Skeletal muscle satellite cell (primary cell): Measurements from ENCODE around the gene GPHN.

Experiments
- H3K27me3 ChIP-seq: 2 replicates; pipeline ENCODE4 v1.7.0; 2013; ENCODE audit warnings: low read length; ENCODE audit not compliant: control insufficient read depth, insufficient read depth
- H3K36me3 ChIP-seq: 2 replicates; pipeline ENCODE4 v1.7.0; 2013; ENCODE audit warnings: mild to moderate bottlenecking, control low read depth, low read length; ENCODE audit not compliant: insufficient read depth
- H3K4me1 ChIP-seq: 2 replicates; pipeline ENCODE4 v1.7.0; 2013; ENCODE audit warnings: low read length; ENCODE audit not compliant: control insufficient read depth, insufficient read depth
- H3K4me2 ChIP-seq: 2 replicates; pipeline ENCODE4 v1.7.0; 2013; ENCODE audit warnings: mild to moderate bottlenecking, low read length
- H3K4me3 ChIP-seq: 2 replicates; pipeline ENCODE4 v1.7.0; 2013; ENCODE audit warnings: low read length
- H3K9ac ChIP-seq: 2 replicates; pipeline ENCODE4 v1.7.0; 2013; ENCODE audit warnings: mild to moderate bottlenecking, low read depth, low read length, moderate library complexity
- H3K9me3 ChIP-seq: replicated peaks from 2 replicates; pipeline ENCODE4 v1.7.0; 2013; ENCODE audit warnings: mild to moderate bottlenecking, control low read depth, low read length

Gene GPHN

GRCh38 chr14:66974397-66975025 is 466.6 kb downstream of the GPHN start:
- Histone ChIP-seq H3K4me1 (peaks cover 16% of the 10 kb centered on the region), H3K9ac (no peak overlapping the region), H3K4me2 (peak overlapping the region; percentile 23), H3K9me3 (no peaks in the 10 kb centered on the region), H3K36me3 (no peaks in the 10 kb centered on the region), H3K27me3 (no peaks in the 10 kb centered on the region), H3K4me3 (no peak overlapping the region)

GRCh38 chr14:66975251-66975650 is 467.3 kb downstream of the GPHN start:
- Histone ChIP-seq H3K4me3 (no peak overlapping the region), H3K27me3 (no peaks in the 10 kb centered on the region), H3K4me2 (no peak overlapping the region), H3K9me3 (no peaks in the 10 kb centered on the region), H3K9ac (no peak overlapping the region), H3K36me3 (no peaks in the 10 kb centered on the region), H3K4me1 (peaks cover 16% of the 10 kb centered on the region)

DNA sequence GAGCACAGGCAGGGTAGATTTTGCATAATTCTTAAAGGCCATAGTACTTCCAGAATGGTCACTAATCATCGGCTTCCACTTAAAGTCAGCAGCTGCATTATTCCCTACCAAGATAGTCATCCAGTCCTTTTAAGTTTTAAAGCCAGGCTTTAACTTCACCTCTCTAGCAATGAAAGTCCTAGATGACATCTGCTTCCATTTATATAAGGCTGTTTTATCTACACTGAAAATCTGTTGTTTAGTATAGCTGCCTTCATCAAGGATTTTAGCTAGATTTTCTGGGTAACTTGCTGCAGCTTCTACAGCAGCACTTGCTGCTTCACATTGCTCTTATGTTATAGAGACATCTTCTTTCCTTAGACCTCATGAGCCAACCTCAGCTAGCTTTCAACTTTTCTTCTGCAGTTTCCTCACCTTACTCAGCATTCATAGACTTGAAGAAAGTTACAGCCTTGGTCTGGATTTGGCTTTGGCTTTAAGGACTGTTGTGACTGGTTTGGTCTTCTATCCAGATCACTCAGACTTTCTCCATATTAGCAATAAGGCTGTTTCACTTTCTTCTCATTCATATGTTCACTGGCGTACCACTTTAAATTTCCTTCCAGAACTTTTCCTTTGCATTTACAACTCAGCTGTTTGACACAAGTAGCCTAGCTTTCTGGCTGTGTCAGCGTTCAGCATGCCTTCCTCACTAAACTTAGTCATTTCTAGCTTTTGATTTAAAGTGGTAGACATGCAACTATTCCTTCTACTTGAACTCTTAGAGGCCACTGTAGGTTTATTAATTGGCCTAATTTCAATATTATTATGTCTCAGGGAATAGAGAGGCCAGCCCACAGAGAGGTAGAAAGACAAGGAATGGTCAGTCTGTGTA is 471.4 kb downstream of the GPHN start:
- no peak overlapping the region for H3K4me2 ChIP-seq

GRCh38 chr14:66982247-66982646 is 474.3 kb downstream of the GPHN start:
- Histone ChIP-seq H3K4me2 (no peak overlapping the region), H3K9me3 (no peaks in the 10 kb centered on the region), H3K4me1 (no peaks in the 10 kb centered on the region), H3K27me3 (no peaks in the 10 kb centered on the region), H3K36me3 (no peaks in the 10 kb centered on the region), H3K4me3 (no peak overlapping the region), H3K9ac (no peak overlapping the region)

More for the DNA sequence above, 471.4 kb downstream of the GPHN start:
- Histone ChIP-seq H3K4me3 (no peak overlapping the region), H3K27me3 (no peaks in the 10 kb centered on the region), H3K9ac (no peak overlapping the region), H3K4me1 (peaks cover 11% of the 10 kb centered on the region), H3K9me3 (no peaks in the 10 kb centered on the region), H3K36me3 (no peaks in the 10 kb centered on the region)

DNA sequence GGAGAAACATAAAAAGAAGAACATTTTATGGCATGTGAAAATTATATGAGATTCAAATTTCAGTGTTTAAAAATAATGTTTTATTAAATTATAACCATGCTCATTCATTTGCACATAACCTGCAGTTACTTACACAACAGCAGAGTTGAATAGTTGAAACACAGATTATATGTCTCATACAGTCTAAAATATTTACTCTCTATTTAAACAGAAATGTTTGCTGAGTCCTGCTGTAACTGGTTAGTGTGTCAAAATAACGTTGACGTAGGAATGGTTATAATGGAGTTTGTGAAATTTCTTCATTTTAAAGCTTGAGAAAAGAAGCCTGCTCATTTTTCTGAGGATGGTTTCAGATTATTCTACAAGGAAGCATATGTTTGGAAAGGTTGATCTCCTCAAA is 484.8 kb downstream of the GPHN start:
- no peaks in the 10 kb centered on the region for H3K27me3 ChIP-seq
- no peak overlapping the region for H3K4me3 ChIP-seq
- no peaks in the 10 kb centered on the region for H3K9me3 ChIP-seq
- no peak overlapping the region for H3K9ac ChIP-seq
- no peak overlapping the region for H3K4me2 ChIP-seq
- H3K36me3 ChIP-seq, result no peaks in the 10 kb centered on the region
- no peaks in the 10 kb centered on the region for H3K4me1 ChIP-seq

DNA sequence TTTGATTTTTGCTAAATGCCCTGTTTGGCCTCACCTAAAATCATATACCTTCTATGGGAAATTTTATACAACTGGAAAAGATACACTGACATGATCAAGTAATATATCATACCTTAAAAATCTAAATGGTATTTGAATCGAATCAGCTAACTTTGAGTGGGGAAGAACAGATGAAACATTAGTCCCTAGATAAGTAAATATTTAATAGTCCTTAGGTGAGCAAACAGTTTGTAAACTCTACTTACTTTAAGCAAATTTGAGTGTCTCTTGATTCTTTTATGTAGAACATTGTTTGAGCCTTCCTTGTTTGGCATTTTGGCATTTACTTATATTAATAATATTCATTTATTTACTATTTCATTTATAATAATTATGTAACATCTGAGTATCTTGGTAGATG is 485.6 kb downstream of the GPHN start:
- Histone ChIP-seq H3K9me3 (no peaks in the 10 kb centered on the region), H3K36me3 (no peaks in the 10 kb centered on the region), H3K4me2 (no peak overlapping the region), H3K4me3 (no peak overlapping the region), H3K4me1 (no peaks in the 10 kb centered on the region), H3K27me3 (no peaks in the 10 kb centered on the region), H3K9ac (no peak overlapping the region)

- no peak overlapping the region for H3K4me3 ChIP-seq
- H3K9me3 ChIP-seq, result no peaks in the 10 kb centered on the region
- H3K4me1 ChIP-seq, result no peaks in the 10 kb centered on the region
- no peaks in the 10 kb centered on the region for H3K36me3 ChIP-seq
- H3K4me2 ChIP-seq, result no peak overlapping the region
- no peaks in the 10 kb centered on the region for H3K27me3 ChIP-seq
- no peak overlapping the region for H3K9ac ChIP-seq
These were observed 490.1 kb downstream of the GPHN start for GRCh38 chr14:66998013-66998412.

DNA sequence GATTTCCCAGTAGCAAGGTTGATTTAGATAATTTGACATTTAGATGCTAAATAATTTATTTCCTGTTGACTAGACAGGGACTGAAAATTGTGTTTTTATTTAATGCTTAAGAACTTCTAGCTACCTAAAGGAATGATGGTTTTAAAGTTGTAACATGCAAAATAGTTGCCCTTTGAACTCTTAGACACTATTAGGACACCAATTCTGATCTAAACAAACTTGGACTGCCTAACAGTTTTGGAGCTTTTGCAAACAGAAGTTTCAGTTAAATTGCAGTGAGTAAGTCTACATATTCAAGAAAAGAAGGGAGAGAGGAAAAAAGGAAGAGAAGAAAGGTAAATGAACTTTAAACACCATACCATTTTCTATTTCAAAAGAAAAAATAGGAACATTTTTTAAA is 492.0 kb downstream of the GPHN start:
- Histone ChIP-seq H3K27me3 (no peaks in the 10 kb centered on the region), H3K4me2 (no peak overlapping the region), H3K4me3 (no peak overlapping the region), H3K36me3 (no peaks in the 10 kb centered on the region), H3K9me3 (no peaks in the 10 kb centered on the region), H3K9ac (no peak overlapping the region), H3K4me1 (no peaks in the 10 kb centered on the region)

DNA sequence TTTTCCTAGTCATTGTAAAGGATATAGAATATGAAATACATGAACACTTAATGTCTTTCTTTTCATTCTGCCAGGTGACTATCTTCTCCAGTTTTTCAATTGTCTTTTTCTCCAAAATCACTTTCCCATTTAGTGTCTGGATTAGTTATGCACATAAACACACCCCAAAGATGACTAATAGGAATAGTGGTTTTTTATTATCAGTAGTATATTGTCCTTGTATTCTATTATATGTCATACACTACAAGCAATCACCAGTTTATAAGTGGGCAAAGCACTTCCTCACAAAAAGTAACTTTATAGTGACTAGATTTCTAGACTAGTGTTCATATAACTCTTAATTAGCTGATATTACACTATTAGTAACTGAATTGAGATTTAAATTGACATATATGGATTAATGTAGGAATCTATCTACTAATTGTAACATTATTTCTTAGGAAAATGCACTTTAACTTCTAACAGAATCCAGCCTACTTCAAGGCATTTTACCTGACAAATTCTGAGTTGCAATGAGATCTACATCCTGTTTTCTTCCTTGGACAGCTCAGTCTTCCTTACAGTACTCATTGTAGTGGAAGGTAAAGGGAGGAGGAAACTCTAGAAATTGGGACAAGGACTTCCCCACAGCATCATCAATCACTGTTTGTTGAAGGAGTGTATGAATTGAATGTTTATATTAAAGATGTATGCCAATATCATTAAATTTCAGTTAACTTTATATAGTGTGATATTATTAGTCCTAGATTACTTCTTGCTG is 495.2 kb downstream of the GPHN start:
- no peak overlapping the region for H3K4me3 ChIP-seq
- no peak overlapping the region for H3K4me2 ChIP-seq
- no peaks in the 10 kb centered on the region for H3K9me3 ChIP-seq
- no peaks in the 10 kb centered on the region for H3K27me3 ChIP-seq
- no peaks in the 10 kb centered on the region for H3K36me3 ChIP-seq
- no peak overlapping the region for H3K9ac ChIP-seq
- H3K4me1 ChIP-seq, result no peaks in the 10 kb centered on the region

DNA sequence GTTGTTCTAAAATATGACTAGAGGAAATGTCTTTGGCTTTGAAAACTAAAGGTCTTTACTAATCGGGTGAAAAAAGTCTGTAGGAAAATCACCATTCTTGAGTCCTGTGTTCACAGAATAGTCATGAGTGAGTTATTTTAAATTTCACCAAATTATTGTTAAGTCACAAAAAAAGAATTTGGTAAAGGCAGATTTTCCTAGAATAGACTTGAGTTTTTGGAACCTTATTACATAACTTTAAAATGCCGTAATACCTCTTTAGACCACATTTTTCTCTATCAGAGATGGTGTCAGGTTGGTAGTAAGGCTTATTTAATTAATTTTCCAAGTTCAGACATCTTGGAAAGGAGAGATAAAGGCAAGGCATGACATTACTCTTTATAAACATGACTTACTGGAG is 496.6 kb downstream of the GPHN start:
- H3K9me3 ChIP-seq, result no peaks in the 10 kb centered on the region
- H3K4me3 ChIP-seq, result no peak overlapping the region
- H3K36me3 ChIP-seq, result no peaks in the 10 kb centered on the region
- H3K27me3 ChIP-seq, result no peaks in the 10 kb centered on the region
- no peak overlapping the region for H3K4me2 ChIP-seq
- no peak overlapping the region for H3K9ac ChIP-seq
- no peaks in the 10 kb centered on the region for H3K4me1 ChIP-seq

DNA sequence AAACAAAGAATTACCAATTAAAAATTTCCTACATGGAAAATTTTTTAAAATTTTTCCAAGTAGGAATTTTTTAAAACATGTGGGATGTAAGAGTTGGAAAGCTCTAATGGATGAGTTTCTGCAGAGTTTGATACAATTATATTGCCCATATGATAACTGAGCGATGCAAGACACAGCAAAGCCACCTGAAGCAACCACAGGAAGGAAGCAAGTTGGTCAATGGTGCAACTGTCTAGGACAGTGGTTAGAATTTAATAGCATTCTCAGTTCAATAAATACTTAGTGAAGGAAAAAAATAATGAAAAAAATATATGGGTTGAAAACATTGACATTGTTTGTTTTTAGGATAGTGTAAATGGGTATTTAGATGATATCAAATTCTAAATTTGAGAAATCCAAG is 502.7 kb downstream of the GPHN start:
- no peaks in the 10 kb centered on the region for H3K27me3 ChIP-seq
- no peak overlapping the region for H3K9ac ChIP-seq
- no peak overlapping the region for H3K4me2 ChIP-seq
- no peaks in the 10 kb centered on the region for H3K9me3 ChIP-seq
- no peaks in the 10 kb centered on the region for H3K4me1 ChIP-seq
- no peak overlapping the region for H3K4me3 ChIP-seq
- no peaks in the 10 kb centered on the region for H3K36me3 ChIP-seq
